Trophoblast cell (in vitro differentiated cells and primary cell): Measurements from ENCODE around the gene AUTS2.

Source experiments
- DNase-seq, 2 donors: peaks; one replicate each; pipeline ENCODE4 v3.0.0-alpha.2; 2016
- H2AFZ ChIP-seq: 2 replicates; pipeline ENCODE4 v1.6.1; 2013; ENCODE audit warnings: low read length, moderate library complexity, mild to moderate bottlenecking; ENCODE audit not compliant: insufficient read depth, poor library complexity
- H2AK5ac ChIP-seq: 2 replicates; pipeline ENCODE4 v1.6.1; 2013; ENCODE audit warnings: mild to moderate bottlenecking, low read length
- H2BK120ac ChIP-seq: 2 replicates; pipeline ENCODE4 v1.6.1; 2013; ENCODE audit warnings: low read length, mild to moderate bottlenecking, moderate library complexity; ENCODE audit not compliant: insufficient read depth, poor library complexity
- H2BK12ac ChIP-seq: 2 replicates; pipeline ENCODE4 v1.6.1; 2013; ENCODE audit warnings: mild to moderate bottlenecking, low read length, moderate library complexity
- H2BK5ac ChIP-seq: 2 replicates; pipeline ENCODE4 v1.6.1; 2013; ENCODE audit warnings: low read length, low read depth, moderate library complexity, mild to moderate bottlenecking; ENCODE audit not compliant: poor library complexity
- H3K14ac ChIP-seq: 2 replicates; pipeline ENCODE4 v1.6.1; 2013; ENCODE audit warnings: mild to moderate bottlenecking, low read length
- H3K18ac ChIP-seq: 2 replicates; pipeline ENCODE4 v1.6.1; 2013; ENCODE audit warnings: mild to moderate bottlenecking, low read length
- H3K23ac ChIP-seq: 2 replicates; pipeline ENCODE4 v1.6.1; 2013; ENCODE audit warnings: low read length
- H3K27ac ChIP-seq: 2 replicates; pipeline ENCODE4 v1.5.1; 2013; ENCODE audit warnings: low read depth, mild to moderate bottlenecking, inconsistent platforms, low read length, moderate library complexity
- H3K27me3 ChIP-seq: 2 replicates; pipeline ENCODE4 v1.6.1; 2013; ENCODE audit warnings: inconsistent platforms, mild to moderate bottlenecking, low read length, moderate library complexity; ENCODE audit not compliant: insufficient read depth
- H3K36me3 ChIP-seq, 2 experiments: 1 replicate in 1 of 2; 2 replicates in 1 of 2; pipeline ENCODE4 v1.6.1; 2013; ENCODE audit warnings: low read length in 2 of 2, mild to moderate bottlenecking in 2 of 2, moderate library complexity in 1 of 2; ENCODE audit not compliant: insufficient read depth in 2 of 2, control insufficient read depth in 1 of 2
- H3K4ac ChIP-seq: 2 replicates; pipeline ENCODE4 v1.6.1; 2013; ENCODE audit warnings: low read depth, mild to moderate bottlenecking, low read length, moderate library complexity
- H3K4me1 ChIP-seq, 2 experiments: 1 replicate in 1 of 2; 2 replicates in 1 of 2; pipeline ENCODE4 v1.6.1; 2013; ENCODE audit warnings: low read length in 2 of 2, mild to moderate bottlenecking in 2 of 2, moderate library complexity in 1 of 2; ENCODE audit not compliant: insufficient read depth in 2 of 2, control insufficient read depth in 1 of 2
- H3K4me2 ChIP-seq: 2 replicates; pipeline ENCODE4 v1.6.1; 2013; ENCODE audit warnings: inconsistent platforms, mild to moderate bottlenecking, low read length, moderate library complexity
- H3K4me3 ChIP-seq: 2 replicates; pipeline ENCODE4 v1.5.1; 2013; ENCODE audit warnings: mild to moderate bottlenecking, low read depth, low read length, inconsistent platforms
- H3K79me1 ChIP-seq: one replicate; pipeline ENCODE4 v1.6.1; 2013; ENCODE audit warnings: low read length
- H3K79me2 ChIP-seq: 2 replicates; pipeline ENCODE4 v1.6.1; 2013; ENCODE audit warnings: low read length, mild to moderate bottlenecking; ENCODE audit not compliant: control insufficient read depth, insufficient read depth, poor library complexity
- H3K9ac ChIP-seq: 2 replicates; pipeline ENCODE4 v1.6.1; 2013; ENCODE audit warnings: mild to moderate bottlenecking, low read length
- H3K9me3 ChIP-seq: 2 replicates; pipeline ENCODE4 v1.6.1; 2013; ENCODE audit warnings: low read depth, mild to moderate bottlenecking, control low read depth, inconsistent platforms, low read length; ENCODE audit not compliant: insufficient read depth
- H4K12ac ChIP-seq: 2 replicates; pipeline ENCODE4 v1.6.1; 2013; ENCODE audit warnings: low read depth, mild to moderate bottlenecking, low read length, moderate library complexity
- H4K8ac ChIP-seq: 2 replicates; pipeline ENCODE4 v1.6.1; 2013; ENCODE audit warnings: low read depth, mild to moderate bottlenecking, low read length, moderate library complexity
- H4K91ac ChIP-seq: one replicate; pipeline ENCODE4 v1.6.1; 2013; ENCODE audit warnings: low read depth, mild to moderate bottlenecking, low read length, moderate library complexity
- WGBS: extraction: QIAGEN DNeasy Blood & Tissue Kit; methylation state at CpG from one replicate; pipeline ENCODE4 v1.1.7; 2013; ENCODE audit warnings: missing lambda C conversion rate; ENCODE audit not compliant: insufficient read length, insufficient coverage; ENCODE audit errors: extremely low coverage; 5-methylcytosine and 5-hydroxymethylcytosine counted together

AUTS2 gene

GRCh38 chr7:70573071-70573661, 974.9 kb downstream of the AUTS2 start:
- Histone ChIP-seq H2BK5ac (no peak overlapping the region), H2BK12ac (no peak overlapping the region), H3K4me2 (no peak overlapping the region), H3K23ac (no peak overlapping the region), H3K4ac (no peak overlapping the region), H3K9me3 (no peaks in the 10 kb centered on the region), H3K79me1 (peaks cover 11% of the 10 kb centered on the region), H3K9ac (no peak overlapping the region), H2AK5ac (no peak overlapping the region), H3K4me3 (no peak overlapping the region), H2BK120ac (no peak overlapping the region), H4K91ac (no peak overlapping the region), H3K27ac (no peak overlapping the region), H3K36me3 (no peaks in the 10 kb centered on the region), H4K8ac (no peak overlapping the region), H3K4me1 (peaks cover 14 to 20% of the 10 kb centered on the region in 2 experiments), H3K14ac (no peak overlapping the region), H3K79me2 (no peaks in the 10 kb centered on the region), H3K27me3 (no peaks in the 10 kb centered on the region), H3K18ac (no peak overlapping the region), H4K12ac (no peak overlapping the region), H2AFZ (no peak overlapping the region)
- no CpG with 5 or more reads among the region's 9 CpGs for WGBS
- no peak for DNase-seq

- Histone ChIP-seq H3K4me1 (peaks cover 14 to 20% of the 10 kb centered on the region in 2 experiments), H2AFZ (no peak overlapping the region), H2BK12ac (no peak overlapping the region), H2BK120ac (no peak overlapping the region), H3K23ac (no peak overlapping the region), H3K9me3 (no peaks in the 10 kb centered on the region), H4K8ac (no peak overlapping the region), H3K36me3 (no peaks in the 10 kb centered on the region), H3K79me1 (peaks cover 11% of the 10 kb centered on the region), H3K4me2 (no peak overlapping the region), H3K4me3 (no peak overlapping the region), H3K9ac (no peak overlapping the region), H2BK5ac (no peak overlapping the region), H3K27me3 (no peaks in the 10 kb centered on the region), H3K79me2 (no peaks in the 10 kb centered on the region), H3K4ac (no peak overlapping the region), H2AK5ac (no peak overlapping the region), H3K14ac (no peak overlapping the region), H4K91ac (no peak overlapping the region), H4K12ac (no peak overlapping the region), H3K18ac (no peak overlapping the region), H3K27ac (no peak overlapping the region)
- WGBS, result no CpG with 5 or more reads among the region's 3 CpGs
- no peak for DNase-seq
Observed at GRCh38 chr7:70573696-70574095, 975.4 kb downstream of the AUTS2 start.

- Histone ChIP-seq H3K18ac (no peak overlapping the region), H3K36me3 (no peaks in the 10 kb centered on the region), H3K4ac (no peak overlapping the region), H3K4me2 (no peak overlapping the region), H3K79me2 (no peaks in the 10 kb centered on the region), H2AK5ac (no peak overlapping the region), H3K23ac (no peak overlapping the region), H3K27ac (no peak overlapping the region), H3K27me3 (no peaks in the 10 kb centered on the region), H4K8ac (no peak overlapping the region), H2BK5ac (peak overlapping the region; percentile 61), H3K4me3 (no peak overlapping the region), H4K12ac (no peak overlapping the region), H4K91ac (peak overlapping the region; percentile 15), H2AFZ (no peak overlapping the region), H3K14ac (no peak overlapping the region), H3K79me1 (peaks cover 11% of the 10 kb centered on the region), H3K9ac (no peak overlapping the region), H2BK120ac (no peak overlapping the region), H3K4me1 (peaks cover 14 to 20% of the 10 kb centered on the region in 2 experiments), H3K9me3 (no peaks in the 10 kb centered on the region), H2BK12ac (peak overlapping the region; percentile 64)
- WGBS, result no CpG with 5 or more reads among the region's 5 CpGs
- DNase-seq, result no peak
Observed at GRCh38 chr7:70574314-70574834, 976.1 kb downstream of the AUTS2 start.

- Histone ChIP-seq H3K27me3 (no peaks in the 10 kb centered on the region), H3K4me1 (peaks cover 20 to 25% of the 10 kb centered on the region in 2 experiments), H3K14ac (peak overlapping the region; percentile 43), H4K12ac (no peak overlapping the region), H2BK120ac (peak overlapping the region; percentile 64), H3K9ac (no peak overlapping the region), H4K8ac (peak overlapping the region; percentile 49), H3K79me2 (no peaks in the 10 kb centered on the region), H3K4ac (no peak overlapping the region), H3K79me1 (peaks cover 11% of the 10 kb centered on the region), H3K4me2 (peak overlapping the region; percentile 42), H3K36me3 (no peaks in the 10 kb centered on the region), H2AK5ac (no peak overlapping the region), H2BK5ac (peak overlapping the region; percentile 57), H3K9me3 (no peaks in the 10 kb centered on the region), H2BK12ac (peak overlapping the region; percentile 26), H3K4me3 (no peak overlapping the region), H3K18ac (peak overlapping the region; percentile 72), H3K27ac (peak overlapping the region; percentile 78), H4K91ac (peak overlapping the region; percentile 34), H2AFZ (no peak overlapping the region), H3K23ac (no peak overlapping the region)
- peak; percentile 60 to 63 for DNase-seq
- no CpG with 5 or more reads among the region's 11 CpGs for WGBS
Observed at GRCh38 chr7:70574970-70575799, 976.9 kb downstream of the AUTS2 start.
